ENCODE data around the gene HMOX1. TPM values are rescaled to one million over a fixed set of nuclear protein-coding genes. Genes with fewer than 3 reads are reported as not detected.

HMOX1 gene
- total RNA-seq, 4 donors from 2014 or later, result 0.51 to 13.8 (median 8.5) TPM

DNA sequence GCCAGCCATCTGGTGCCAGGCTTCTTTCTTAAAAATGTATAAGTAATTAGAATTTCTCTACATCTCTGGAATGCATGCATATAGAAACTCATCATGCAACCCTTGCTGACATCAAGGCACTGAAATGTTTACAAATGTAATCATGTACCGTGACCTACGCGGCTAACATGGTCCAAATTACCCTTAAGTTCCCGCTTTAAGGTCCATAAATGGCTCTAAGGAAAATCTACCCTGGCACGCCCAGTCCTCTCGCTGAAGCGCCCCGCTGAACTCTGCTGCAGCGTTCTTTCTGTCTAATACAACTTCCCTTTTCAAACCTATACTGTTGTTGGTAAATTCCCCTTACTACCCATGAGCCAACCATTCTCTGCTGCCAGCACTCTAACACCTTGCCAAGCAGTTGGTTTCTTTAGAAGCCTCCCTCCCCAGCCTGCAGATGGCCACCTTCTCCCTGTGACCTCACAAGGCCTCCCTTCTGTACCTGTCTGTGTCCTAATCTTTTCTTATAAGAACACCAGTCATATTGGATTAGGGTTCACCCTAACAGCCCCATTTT is 13.5 kb upstream of the HMOX1 start:
- Histone ChIP-seq H3K4me3 (no peak overlapping the region), H3K36me3 (no peaks in the 10 kb centered on the region), H3K27me3 (no peaks in the 10 kb centered on the region), H3K9me3 (no peaks in the 10 kb centered on the region), H3K27ac (no peak overlapping the region), H3K4me1 (peaks cover 0 to 2% of the 10 kb centered on the region in 2 donors)
- TF ChIP-seq POLR2A (IDR thresholded peaks at IDR 0.05), result no peak
- TF ChIP-seq, protein P1, sequence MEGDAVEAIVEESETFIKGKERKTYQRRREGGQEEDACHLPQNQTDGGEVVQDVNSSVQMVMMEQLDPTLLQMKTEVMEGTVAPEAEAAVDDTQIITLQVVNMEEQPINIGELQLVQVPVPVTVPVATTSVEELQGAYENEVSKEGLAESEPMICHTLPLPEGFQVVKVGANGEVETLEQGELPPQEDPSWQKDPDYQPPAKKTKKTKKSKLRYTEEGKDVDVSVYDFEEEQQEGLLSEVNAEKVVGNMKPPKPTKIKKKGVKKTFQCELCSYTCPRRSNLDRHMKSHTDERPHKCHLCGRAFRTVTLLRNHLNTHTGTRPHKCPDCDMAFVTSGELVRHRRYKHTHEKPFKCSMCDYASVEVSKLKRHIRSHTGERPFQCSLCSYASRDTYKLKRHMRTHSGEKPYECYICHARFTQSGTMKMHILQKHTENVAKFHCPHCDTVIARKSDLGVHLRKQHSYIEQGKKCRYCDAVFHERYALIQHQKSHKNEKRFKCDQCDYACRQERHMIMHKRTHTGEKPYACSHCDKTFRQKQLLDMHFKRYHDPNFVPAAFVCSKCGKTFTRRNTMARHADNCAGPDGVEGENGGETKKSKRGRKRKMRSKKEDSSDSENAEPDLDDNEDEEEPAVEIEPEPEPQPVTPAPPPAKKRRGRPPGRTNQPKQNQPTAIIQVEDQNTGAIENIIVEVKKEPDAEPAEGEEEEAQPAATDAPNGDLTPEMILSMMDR (IDR thresholded peaks at IDR 0.05), result no peak
- intact Hi-C loops (cut with DNase I; ENCODE audit: low total_unique reads), result no loop called here
- no peak for DNase-seq

DNA sequence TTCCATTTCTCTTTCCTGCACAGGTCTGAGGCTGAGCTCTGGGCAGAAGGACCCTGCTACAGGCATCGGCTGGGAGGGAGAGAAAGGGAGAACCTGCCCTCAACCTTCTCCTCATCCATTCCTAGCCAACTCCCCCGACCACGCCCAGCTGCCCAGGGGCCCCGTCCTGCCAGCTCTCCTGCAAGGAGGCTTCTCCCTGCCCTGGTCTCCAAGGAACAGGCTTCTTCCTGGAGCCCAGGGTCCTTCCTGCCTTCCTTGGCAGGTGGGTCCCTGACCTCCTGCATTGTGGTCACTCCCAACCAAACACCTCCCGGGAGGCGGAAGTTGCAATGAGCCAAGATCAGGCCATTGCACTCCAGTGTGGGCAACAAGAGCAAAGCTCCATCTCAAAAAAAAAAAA is 12.5 kb upstream of the HMOX1 start:
- DNase-seq, result no peak

DNA sequence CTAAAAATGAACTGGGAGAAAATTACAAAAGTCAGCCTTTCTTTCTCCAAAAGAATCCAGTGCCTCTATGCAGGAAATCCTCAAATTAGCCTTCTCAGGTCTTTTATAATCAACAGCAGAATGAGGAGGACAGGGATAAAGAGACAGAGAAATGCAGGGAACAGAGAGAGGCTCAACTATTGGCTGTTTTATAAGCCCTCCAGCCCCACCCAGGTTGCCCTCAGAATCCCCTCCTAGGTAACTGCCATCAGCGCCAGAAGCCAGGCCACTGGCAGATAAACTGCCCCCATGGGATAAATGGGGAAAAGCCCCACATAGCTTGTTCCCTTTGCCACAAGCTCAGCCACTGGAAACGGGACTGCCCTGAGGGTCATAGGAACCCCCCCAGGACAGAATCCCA is 10.9 kb upstream of the HMOX1 start:
- no peak for TF ChIP-seq POLR2A (IDR thresholded peaks at IDR 0.05)
- TF ChIP-seq, protein P1 (IDR thresholded peaks at IDR 0.05), result no peak
- Histone ChIP-seq H3K27ac (no peak overlapping the region), H3K4me1 (peaks cover 0 to 2% of the 10 kb centered on the region in 2 donors), H3K4me3 (no peak overlapping the region), H3K9me3 (no peaks in the 10 kb centered on the region), H3K27me3 (no peaks in the 10 kb centered on the region), H3K36me3 (no peaks in the 10 kb centered on the region)
- no peak for DNase-seq
- intact Hi-C loops (cut with DNase I; ENCODE audit: low total_unique reads), result no loop called here

More for the DNA sequence above, 12.5 kb upstream of the HMOX1 start:
- intact Hi-C loops (cut with DNase I; ENCODE audit: low total_unique reads), result no loop called here
- H3K9me3 ChIP-seq, result no peaks in the 10 kb centered on the region
- no peaks in the 10 kb centered on the region for H3K27me3 ChIP-seq
- H3K27ac ChIP-seq, result no peak overlapping the region
- peaks cover 0 to 2% of the 10 kb centered on the region in 2 donors for H3K4me1 ChIP-seq
- no peaks in the 10 kb centered on the region for H3K36me3 ChIP-seq
- no peak overlapping the region for H3K4me3 ChIP-seq
- no peak for TF ChIP-seq POLR2A (IDR thresholded peaks at IDR 0.05)

DNA sequence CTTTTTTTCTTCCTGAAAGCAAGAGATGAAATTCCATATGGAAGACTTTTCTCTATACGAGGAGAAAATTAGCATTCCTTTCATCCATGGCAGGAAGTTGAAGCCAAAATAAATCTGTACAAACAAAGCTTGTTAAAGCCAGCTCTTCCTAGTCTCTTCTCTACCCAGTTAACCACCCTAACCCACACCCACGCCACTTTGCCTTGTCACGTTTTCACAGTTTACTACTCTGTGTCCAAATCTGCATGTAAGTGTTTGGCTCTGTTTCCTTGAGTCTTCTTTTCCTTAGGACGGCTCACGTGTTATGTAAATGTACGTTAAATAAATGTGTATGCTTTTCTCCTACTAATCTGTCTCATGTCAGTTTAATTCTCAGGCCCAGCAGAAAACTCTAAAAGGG is 7.1 kb upstream of the HMOX1 start:
- DNase-seq, result no peak
- Histone ChIP-seq H3K4me3 (no peak overlapping the region), H3K9me3 (no peaks in the 10 kb centered on the region), H3K36me3 (no peaks in the 10 kb centered on the region), H3K27me3 (no peaks in the 10 kb centered on the region), H3K4me1 (peaks cover 0 to 2% of the 10 kb centered on the region in 2 donors), H3K27ac (no peak overlapping the region)
- intact Hi-C loops (cut with DNase I; ENCODE audit: low total_unique reads), result no loop called here
- TF ChIP-seq POLR2A (IDR thresholded peaks at IDR 0.05), result no peak

GRCh38 chr22:35375031-35375430 is 5.9 kb upstream of the HMOX1 start:
- Histone ChIP-seq H3K36me3 (no peaks in the 10 kb centered on the region), H3K9me3 (no peaks in the 10 kb centered on the region), H3K4me3 (no peak overlapping the region), H3K27me3 (no peaks in the 10 kb centered on the region), H3K4me1 (peaks cover 0 to 2% of the 10 kb centered on the region in 2 donors), H3K27ac (no peak overlapping the region)
- intact Hi-C loops (cut with DNase I; ENCODE audit: low total_unique reads), result no loop called here
- DNase-seq, result no peak
- no peak for TF ChIP-seq POLR2A (IDR thresholded peaks at IDR 0.05)
- TF ChIP-seq, protein P1 (IDR thresholded peaks at IDR 0.05), result no peak

DNA sequence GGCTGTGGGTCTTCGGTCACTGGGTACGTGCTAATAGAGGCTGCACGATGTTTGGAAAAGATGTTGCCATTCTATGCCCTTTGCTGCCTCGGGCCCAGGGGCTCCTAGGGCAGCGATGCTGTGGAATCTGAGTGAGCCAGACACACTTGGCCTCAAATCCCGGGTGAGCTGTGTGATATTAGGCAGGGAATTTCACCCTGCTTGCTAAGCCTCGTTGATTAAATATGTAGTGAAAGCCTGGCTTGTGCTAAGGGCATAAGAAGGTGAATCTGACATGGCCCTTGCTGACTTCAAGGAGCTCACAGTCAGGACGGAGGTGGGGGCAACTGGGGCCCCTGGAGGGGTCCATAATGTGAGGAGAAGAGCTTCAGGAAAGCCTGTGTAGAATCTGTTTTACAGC is 5.4 kb upstream of the HMOX1 start:
- H3K36me3 ChIP-seq, result no peaks in the 10 kb centered on the region
- DNase-seq, result no peak
- TF ChIP-seq POLR2A (IDR thresholded peaks at IDR 0.05), result no peak
- TF ChIP-seq, protein P1 (IDR thresholded peaks at IDR 0.05), result no peak
- H3K9me3 ChIP-seq, result no peaks in the 10 kb centered on the region
- H3K27ac ChIP-seq, result peak overlapping the region in 1 of 2 donors; percentile 81
- H3K4me1 ChIP-seq, result peaks cover 0 to 2% of the 10 kb centered on the region in 2 donors
- no peak overlapping the region for H3K4me3 ChIP-seq
- intact Hi-C loops (cut with DNase I; ENCODE audit: low total_unique reads), result no loop called here
- H3K27me3 ChIP-seq, result no peaks in the 10 kb centered on the region

Measured in uterus (tissue), 4 donors.